Measurements from ENCODE around the gene CCT6A. TPM values are rescaled to one million over a fixed set of nuclear protein-coding genes. Genes with fewer than 3 reads are reported as not detected.
"Not testable (repeated sequence)": the region's sequence is repeated elsewhere in the genome, so short reads cannot be mapped to it uniquely, and the experiment has no call there.

CCT6A gene
- total RNA-seq, 2 experiments from 2014 or later: 31.8 to 33.0 TPM

GRCh38 chr7:56028942-56029630 is 22.5 kb upstream of the CCT6A start:
- TF ChIP-seq CTCF (IDR thresholded peaks at IDR 0.05): no peak
- ChIA-PET CTCF (no interaction called here), POLR2A (no interaction called here)
- Histone ChIP-seq H3K4me3 (ENCODE audit: low read length) (no peak overlapping the region), H3K27ac (ENCODE audit: low read depth in 1 of 2, low read length in 2 of 2) (no peak overlapping the region), H3K4me1 (ENCODE audit: insufficient read depth, low read length) (peaks cover 3% of the 10 kb centered on the region), H3K27me3 (ENCODE audit: control insufficient read depth in 1 of 2, insufficient read depth in 2 of 2, low read length in 2 of 2) (no peaks in the 10 kb centered on the region), H3K9me3 (ENCODE audit: control insufficient read depth in 1 of 2, insufficient read depth in 1 of 2, low read length in 2 of 2) (no peaks in the 10 kb centered on the region), H3K36me3 (ENCODE audit: insufficient read depth, low read length) (no peaks in the 10 kb centered on the region)
- no peak for DNase-seq
- H3K36me3 Mint-ChIP-seq (ENCODE audit: low read depth): no peaks in the 10 kb centered on the region
- intact Hi-C loops (cut with DNase I, micrococcal nuclease): no loop called here
- no peaks in the 10 kb centered on the region for H3K27me3 Mint-ChIP-seq
- H3K4me1 Mint-ChIP-seq (ENCODE audit: low read depth): peaks cover 6% of the 10 kb centered on the region
- no peaks in the 10 kb centered on the region for H3K9me3 Mint-ChIP-seq
- H3K4me3 Mint-ChIP-seq: no peak overlapping the region
- no peak overlapping the region for H3K27ac Mint-ChIP-seq
- ATAC-seq (ENCODE audit: poor library complexity): no peak

- ATAC-seq (ENCODE audit: poor library complexity) (no peak), DNase-seq (no peak)
- Histone ChIP-seq H3K9me3 (ENCODE audit: control insufficient read depth in 1 of 2, insufficient read depth in 1 of 2, low read length in 2 of 2) (no peaks in the 10 kb centered on the region), H3K36me3 (ENCODE audit: insufficient read depth, low read length) (no peaks in the 10 kb centered on the region), H3K27me3 (ENCODE audit: control insufficient read depth in 1 of 2, insufficient read depth in 2 of 2, low read length in 2 of 2) (no peaks in the 10 kb centered on the region), H3K4me3 (ENCODE audit: low read length) (no peak overlapping the region), H3K27ac (ENCODE audit: low read depth in 1 of 2, low read length in 2 of 2) (no peak overlapping the region), H3K4me1 (ENCODE audit: insufficient read depth, low read length) (peaks cover 12% of the 10 kb centered on the region)
- Mint-ChIP-seq H3K27ac (no peak overlapping the region), H3K27me3 (no peaks in the 10 kb centered on the region), H3K36me3 (ENCODE audit: low read depth) (no peaks in the 10 kb centered on the region), H3K4me1 (ENCODE audit: low read depth) (peaks cover 6% of the 10 kb centered on the region), H3K4me3 (no peak overlapping the region), H3K9me3 (no peaks in the 10 kb centered on the region)
- CTCF ChIA-PET: no interaction called here
- no peak for TF ChIP-seq CTCF (IDR thresholded peaks at IDR 0.05)
- intact Hi-C loops (cut with DNase I, micrococcal nuclease): loop anchor here in 1 of 2 experiments (5.0 kb wide), 1 partner anchor 37 kb away; no protein-coding TSS in a partner anchor
- POLR2A ChIA-PET: no interaction called here
Observed at GRCh38 chr7:56030340-56030739, 21.2 kb upstream of the CCT6A start.

GRCh38 chr7:56031556-56031955 is 20.0 kb upstream of the CCT6A start:
- ATAC-seq (ENCODE audit: poor library complexity); H3K9me3 Mint-ChIP-seq; H3K4me3 Mint-ChIP-seq; H3K4me3 ChIP-seq (ENCODE audit: low read length); H3K27me3 ChIP-seq (ENCODE audit: control insufficient read depth in 1 of 2, insufficient read depth in 2 of 2, low read length in 2 of 2); POLR2A ChIA-PET; H3K4me1 Mint-ChIP-seq (ENCODE audit: low read depth); H3K27me3 Mint-ChIP-seq; DNase-seq; H3K27ac ChIP-seq (ENCODE audit: low read depth in 1 of 2, low read length in 2 of 2); H3K36me3 ChIP-seq (ENCODE audit: insufficient read depth, low read length); H3K9me3 ChIP-seq (ENCODE audit: control insufficient read depth in 1 of 2, insufficient read depth in 1 of 2, low read length in 2 of 2); H3K36me3 Mint-ChIP-seq (ENCODE audit: low read depth); CTCF ChIA-PET; H3K27ac Mint-ChIP-seq: not testable (repeated sequence)
- H3K4me1 ChIP-seq (ENCODE audit: insufficient read depth, low read length): peaks cover 12% of the 10 kb centered on the region
- intact Hi-C loops (cut with DNase I, micrococcal nuclease): loop anchor here in 1 of 2 experiments (5.0 kb wide), 1 partner anchor 36 kb away; no protein-coding TSS in a partner anchor

- H3K9me3 ChIP-seq (ENCODE audit: control insufficient read depth in 1 of 2, insufficient read depth in 1 of 2, low read length in 2 of 2); H3K4me3 ChIP-seq (ENCODE audit: low read length); H3K4me3 Mint-ChIP-seq; DNase-seq; H3K4me1 Mint-ChIP-seq (ENCODE audit: low read depth); CTCF ChIA-PET; H3K27me3 ChIP-seq (ENCODE audit: control insufficient read depth in 1 of 2, insufficient read depth in 2 of 2, low read length in 2 of 2); H3K27ac Mint-ChIP-seq; H3K36me3 Mint-ChIP-seq (ENCODE audit: low read depth); H3K27ac ChIP-seq (ENCODE audit: low read depth in 1 of 2, low read length in 2 of 2); POLR2A ChIA-PET; H3K27me3 Mint-ChIP-seq; H3K9me3 Mint-ChIP-seq; ATAC-seq (ENCODE audit: poor library complexity); H3K36me3 ChIP-seq (ENCODE audit: insufficient read depth, low read length): not testable (repeated sequence)
- H3K4me1 ChIP-seq (ENCODE audit: insufficient read depth, low read length): peaks cover 12% of the 10 kb centered on the region
- intact Hi-C loops (cut with DNase I, micrococcal nuclease): loop anchor here in 1 of 2 experiments (5.0 kb wide), 1 partner anchor 35 kb away; no protein-coding TSS in a partner anchor
Observed at GRCh38 chr7:56032578-56032977, 19.0 kb upstream of the CCT6A start.

All from CD4-positive, alpha-beta T cell (primary cell).